Loucy (cell line): ENCODE measurements around the gene CACUL1.

ENCODE experiments used
- EZH2phosphoT487 ChIP-seq: fragments of 200-600 bp; IDR thresholded peaks from 2 replicates; pipeline ENCODE4 v1.6.1; 2018; ENCODE audit warnings: antibody characterized with exemption, mild to moderate bottlenecking, moderate library complexity, borderline replicate concordance
- TF ChIP-seq, protein P1 (sequence below): fragments of 200-600 bp; sonication (generic); conservative IDR thresholded peaks from 2 replicates; pipeline ENCODE4 v1.5.1; 2014; ENCODE audit warnings: mild to moderate bottlenecking, antibody characterized with exemption, low read length

DNA sequence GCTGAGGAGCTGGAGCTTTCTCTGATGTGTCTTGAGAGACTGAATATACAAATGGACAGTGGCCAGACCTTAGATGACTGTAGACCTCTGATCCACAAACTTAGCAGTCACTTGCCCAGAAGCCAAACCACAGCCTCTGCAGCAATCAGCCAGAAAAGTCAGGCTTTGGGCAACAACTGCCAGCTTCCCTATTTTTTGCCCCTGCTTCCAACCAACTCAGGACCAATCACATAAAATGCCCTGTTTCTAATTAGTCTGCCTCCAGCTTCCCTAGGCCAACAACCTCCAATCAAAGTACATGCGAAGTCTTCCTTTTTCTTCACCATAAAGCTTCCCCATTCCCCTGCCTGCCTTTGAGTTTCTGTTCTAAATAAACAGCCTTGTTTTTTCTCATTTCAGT lies 37.8 kb upstream of the CACUL1 start:
- TF ChIP-seq, protein P1, sequence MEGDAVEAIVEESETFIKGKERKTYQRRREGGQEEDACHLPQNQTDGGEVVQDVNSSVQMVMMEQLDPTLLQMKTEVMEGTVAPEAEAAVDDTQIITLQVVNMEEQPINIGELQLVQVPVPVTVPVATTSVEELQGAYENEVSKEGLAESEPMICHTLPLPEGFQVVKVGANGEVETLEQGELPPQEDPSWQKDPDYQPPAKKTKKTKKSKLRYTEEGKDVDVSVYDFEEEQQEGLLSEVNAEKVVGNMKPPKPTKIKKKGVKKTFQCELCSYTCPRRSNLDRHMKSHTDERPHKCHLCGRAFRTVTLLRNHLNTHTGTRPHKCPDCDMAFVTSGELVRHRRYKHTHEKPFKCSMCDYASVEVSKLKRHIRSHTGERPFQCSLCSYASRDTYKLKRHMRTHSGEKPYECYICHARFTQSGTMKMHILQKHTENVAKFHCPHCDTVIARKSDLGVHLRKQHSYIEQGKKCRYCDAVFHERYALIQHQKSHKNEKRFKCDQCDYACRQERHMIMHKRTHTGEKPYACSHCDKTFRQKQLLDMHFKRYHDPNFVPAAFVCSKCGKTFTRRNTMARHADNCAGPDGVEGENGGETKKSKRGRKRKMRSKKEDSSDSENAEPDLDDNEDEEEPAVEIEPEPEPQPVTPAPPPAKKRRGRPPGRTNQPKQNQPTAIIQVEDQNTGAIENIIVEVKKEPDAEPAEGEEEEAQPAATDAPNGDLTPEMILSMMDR: no peak
- TF ChIP-seq EZH2phosphoT487: no peak
